ENCODE results near the gene STEEP1.
A peak's percentile ranks its signal among the peaks of the same experiment; 100 is the strongest.

Gene STEEP1

GRCh38 chrX:119565107-119565663, at the start of gene STEEP1:
Gene STEEP1, minus strand, starts transcription at chrX:119565409. Its CDS starts 54 bp downstream, at chrX:119565355.
- peak; percentile 84 for DNase-seq

- DNase-seq: no peak
These were observed 49.6 kb upstream of the STEEP1 start for GRCh38 chrX:119614776-119615175.

- no peak for DNase-seq
These were observed 41.8 kb upstream of the STEEP1 start for GRCh38 chrX:119607018-119607389.

GRCh38 chrX:119606280-119607017, 41.2 kb upstream of the STEEP1 start, which contains the start of gene NKRF:
Gene NKRF, minus strand, starts transcription at chrX:119606424.
- peak; percentile 80 for DNase-seq

GRCh38 chrX:119605464-119606279, 40.5 kb upstream of the STEEP1 start:
- DNase-seq: no peak

- DNase-seq: no peak
These were observed 39.7 kb upstream of the STEEP1 start for GRCh38 chrX:119604766-119605463.

- no peak for DNase-seq
These were observed 37.6 kb upstream of the STEEP1 start for GRCh38 chrX:119602701-119603255.

GRCh38 chrX:119589810-119590209, 24.6 kb upstream of the STEEP1 start:
- no peak for DNase-seq

GRCh38 chrX:119583431-119584059, 18.3 kb upstream of the STEEP1 start:
- DNase-seq: no peak

- no peak for DNase-seq
These were observed 14.2 kb upstream of the STEEP1 start for GRCh38 chrX:119579414-119579813.

GRCh38 chrX:119574394-119575266, 9.4 kb upstream of the STEEP1 start, which contains the start of gene UBE2A:
Gene UBE2A, plus strand, starts transcription at chrX:119574563. Its CDS starts 149 bp downstream, at chrX:119574712.
- DNase-seq: peak; percentile 56

- no peak for DNase-seq
These were observed 8.7 kb upstream of the STEEP1 start for GRCh38 chrX:119573840-119574393.

GRCh38 chrX:119573222-119573621, 8.0 kb upstream of the STEEP1 start:
- no peak for DNase-seq

GRCh38 chrX:119570351-119570835, 5.2 kb upstream of the STEEP1 start:
- no peak for DNase-seq

GRCh38 chrX:119552508-119552907, 12.7 kb downstream of the STEEP1 start:
- no peak for DNase-seq

- DNase-seq: peak; percentile 36
These were observed 15.7 kb downstream of the STEEP1 start for GRCh38 chrX:119549327-119550016.

- no peak for DNase-seq
These were observed 24.0 kb downstream of the STEEP1 start for GRCh38 chrX:119541188-119541587.

GRCh38 chrX:119539872-119540271, 25.3 kb downstream of the STEEP1 start:
- no peak for DNase-seq

GRCh38 chrX:119537487-119537886, 27.7 kb downstream of the STEEP1 start:
- no peak for DNase-seq

All from NCI-H524 treated with DMSO at 0.1 percent for 48 hours (cell line).